Fibroblast of lung (primary cell): ENCODE measurements around the gene PTGER4. TPM values are rescaled to one million over a fixed set of nuclear protein-coding genes. Genes with fewer than 3 reads are reported as not detected.

Experiments used
- DNase-seq, 2 donors: peaks; one replicate each; pipeline versions ENCODE4 v3.0.0 to v3.0.0-alpha.2; 2010; ENCODE audit warnings: low read depth in 2 of 2
- H2AFZ ChIP-seq: 2 replicates; pipeline ENCODE4 v1.5.1; 2012; ENCODE audit warnings: low read length, control low read depth, inconsistent platforms
- H3K27ac ChIP-seq: 2 replicates; pipeline ENCODE4 v1.5.1; 2011; ENCODE audit warnings: low read length, control low read depth; ENCODE audit not compliant: insufficient read depth
- H3K27me3 ChIP-seq: 2 replicates; pipeline ENCODE4 v1.5.1; 2011; ENCODE audit warnings: mild to moderate bottlenecking, low read length; ENCODE audit not compliant: control insufficient read depth, insufficient read depth
- H3K36me3 ChIP-seq: 2 replicates; pipeline ENCODE4 v1.5.1; 2011; ENCODE audit warnings: low read length; ENCODE audit not compliant: control insufficient read depth, insufficient read depth
- H3K4me1 ChIP-seq: 2 replicates; pipeline ENCODE4 v1.5.1; 2011; ENCODE audit warnings: low read length; ENCODE audit not compliant: control insufficient read depth, insufficient read depth; ENCODE audit errors: extremely low read depth
- H3K4me2 ChIP-seq: 2 replicates; pipeline ENCODE4 v1.5.1; 2011; ENCODE audit warnings: low read length, control low read depth; ENCODE audit not compliant: insufficient read depth; ENCODE audit errors: extremely low read depth
- H3K4me3 ChIP-seq, 4 experiments: fragments of 200-600 bp in 1 of 4; sonication (generic) in 1 of 4; replicated peaks in 1 of 4; 2 replicates each; pipeline ENCODE4 v1.5.1; 2011 to 2016; ENCODE audit warnings: low read length in 4 of 4, low read depth in 3 of 4, mild to moderate bottlenecking in 3 of 4, control low read depth in 2 of 4, inconsistent platforms in 1 of 4, mixed read lengths in 1 of 4; ENCODE audit not compliant: insufficient read depth in 1 of 4; ENCODE audit errors: control extremely low read depth in 1 of 4
- H3K79me2 ChIP-seq: 2 replicates; pipeline ENCODE4 v1.5.1; 2012; ENCODE audit warnings: mild to moderate bottlenecking, low read length, inconsistent platforms; ENCODE audit not compliant: control insufficient read depth, insufficient read depth
- H3K9ac ChIP-seq: 2 replicates; pipeline ENCODE4 v1.5.1; 2011; ENCODE audit warnings: mild to moderate bottlenecking, low read length, control low read depth; ENCODE audit not compliant: insufficient read depth
- H3K9me3 ChIP-seq: 2 replicates; pipeline ENCODE4 v1.5.1; 2012; ENCODE audit warnings: low read depth, low read length; ENCODE audit not compliant: control insufficient read depth, insufficient read depth
- H4K20me1 ChIP-seq: 2 replicates; pipeline ENCODE4 v1.5.1; 2011; ENCODE audit warnings: low read length; ENCODE audit not compliant: control insufficient read depth, insufficient read depth; ENCODE audit errors: extremely low read depth
- EZH2 ChIP-seq: IDR thresholded peaks from 2 replicates; pipeline ENCODE4 v1.5.1; 2012; ENCODE audit warnings: low read length, control low read depth, mild to moderate bottlenecking; ENCODE audit errors: missing control alignments
- polyA plus RNA-seq, 2 donors: library from polyadenylated mRNA; depleted of rRNA in 1 of 2; stranded (reverse) in 1 of 2; unstranded in 1 of 2; fragments of >200 nt; gene quantifications; 2 replicates each; pipeline ENCODE4 v1.2.1, GENCODE V29; 2011 to 2012; ENCODE audit warnings: missing spikeins in 1 of 2
- total RNA-seq: library from RNA; depleted of rRNA; stranded (reverse); fragments of >200 nt; gene quantifications from 2 replicates; pipeline ENCODE4 v1.2.1, GENCODE V29; 2014
- TF ChIP-seq, protein P1 (sequence below), 2 donors: IDR thresholded peaks in 1 of 2; conservative IDR thresholded peaks in 1 of 2; 1 replicate in 1 of 2; 2 replicates in 1 of 2; pipeline ENCODE4 v1.5.1; 2011 to 2012; ENCODE audit warnings: low read length in 2 of 2, control low read depth in 1 of 2, inconsistent platforms in 1 of 2, low read depth in 1 of 2, mild to moderate bottlenecking in 1 of 2

PTGER4 gene
- total and polyA plus RNA-seq, 2 donors (not counting 1 experiment from before 2014, with no cell fraction given): 1.6 to 3.3 TPM

DNA sequence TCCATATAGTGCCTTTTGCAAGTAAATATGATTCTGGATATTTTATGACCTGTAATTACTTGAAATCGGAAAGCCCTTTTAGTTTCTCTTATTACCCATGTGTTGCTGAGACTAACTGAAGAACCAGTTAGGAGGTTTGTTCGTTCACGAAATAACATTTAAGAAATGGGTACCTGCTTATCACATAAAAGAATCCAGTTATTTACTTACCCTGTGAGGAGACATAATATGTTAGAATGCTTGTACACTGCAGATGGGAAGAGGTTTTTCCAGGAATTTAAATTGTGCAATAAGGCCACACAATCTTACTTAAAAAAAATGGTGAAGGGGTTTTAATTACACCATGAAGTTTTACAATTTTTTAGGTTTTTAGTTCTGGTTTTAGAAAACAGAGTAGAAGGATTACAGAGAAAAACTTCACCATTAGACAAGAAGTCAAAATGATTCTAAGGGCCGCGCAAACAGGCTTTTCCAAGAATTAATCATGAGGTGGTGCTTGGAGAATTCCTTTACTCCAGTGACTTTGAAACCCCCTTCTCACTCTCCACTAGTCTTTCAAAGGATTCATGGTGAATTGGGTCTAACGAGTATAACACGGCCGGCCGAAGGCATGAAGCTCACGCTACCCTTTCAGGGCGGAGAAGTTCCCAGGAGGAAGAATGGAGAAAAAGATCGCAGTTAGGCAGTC lies 1.1 kb upstream of the PTGER4 start:
- peak overlapping the region; percentile 73 to 95 (median 82) for H3K4me3 ChIP-seq
- H3K36me3 ChIP-seq: no peaks in the 10 kb centered on the region
- H3K4me1 ChIP-seq: peaks cover 2% of the 10 kb centered on the region
- TF ChIP-seq EZH2: no peak
- TF ChIP-seq, protein P1, sequence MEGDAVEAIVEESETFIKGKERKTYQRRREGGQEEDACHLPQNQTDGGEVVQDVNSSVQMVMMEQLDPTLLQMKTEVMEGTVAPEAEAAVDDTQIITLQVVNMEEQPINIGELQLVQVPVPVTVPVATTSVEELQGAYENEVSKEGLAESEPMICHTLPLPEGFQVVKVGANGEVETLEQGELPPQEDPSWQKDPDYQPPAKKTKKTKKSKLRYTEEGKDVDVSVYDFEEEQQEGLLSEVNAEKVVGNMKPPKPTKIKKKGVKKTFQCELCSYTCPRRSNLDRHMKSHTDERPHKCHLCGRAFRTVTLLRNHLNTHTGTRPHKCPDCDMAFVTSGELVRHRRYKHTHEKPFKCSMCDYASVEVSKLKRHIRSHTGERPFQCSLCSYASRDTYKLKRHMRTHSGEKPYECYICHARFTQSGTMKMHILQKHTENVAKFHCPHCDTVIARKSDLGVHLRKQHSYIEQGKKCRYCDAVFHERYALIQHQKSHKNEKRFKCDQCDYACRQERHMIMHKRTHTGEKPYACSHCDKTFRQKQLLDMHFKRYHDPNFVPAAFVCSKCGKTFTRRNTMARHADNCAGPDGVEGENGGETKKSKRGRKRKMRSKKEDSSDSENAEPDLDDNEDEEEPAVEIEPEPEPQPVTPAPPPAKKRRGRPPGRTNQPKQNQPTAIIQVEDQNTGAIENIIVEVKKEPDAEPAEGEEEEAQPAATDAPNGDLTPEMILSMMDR (conservative IDR thresholded peaks at IDR 0.05 in 1 of 2, IDR thresholded peaks at IDR 0.05 in 1 of 2; ENCODE audit: low read depth in 1 of 2, low read length in 2 of 2): no peak
- H3K27ac ChIP-seq: peak overlapping the region; percentile 75
- H3K4me2 ChIP-seq: peak overlapping the region; percentile 97
- DNase-seq: peak; percentile 26 to 37
- no peaks in the 10 kb centered on the region for H3K9me3 ChIP-seq
- no peaks in the 10 kb centered on the region for H3K27me3 ChIP-seq
- H3K79me2 ChIP-seq: peaks cover 38% of the 10 kb centered on the region
- H2AFZ ChIP-seq: peak overlapping the region; percentile 54
- H3K9ac ChIP-seq: peak overlapping the region; percentile 32
- no peaks in the 10 kb centered on the region for H4K20me1 ChIP-seq

DNA sequence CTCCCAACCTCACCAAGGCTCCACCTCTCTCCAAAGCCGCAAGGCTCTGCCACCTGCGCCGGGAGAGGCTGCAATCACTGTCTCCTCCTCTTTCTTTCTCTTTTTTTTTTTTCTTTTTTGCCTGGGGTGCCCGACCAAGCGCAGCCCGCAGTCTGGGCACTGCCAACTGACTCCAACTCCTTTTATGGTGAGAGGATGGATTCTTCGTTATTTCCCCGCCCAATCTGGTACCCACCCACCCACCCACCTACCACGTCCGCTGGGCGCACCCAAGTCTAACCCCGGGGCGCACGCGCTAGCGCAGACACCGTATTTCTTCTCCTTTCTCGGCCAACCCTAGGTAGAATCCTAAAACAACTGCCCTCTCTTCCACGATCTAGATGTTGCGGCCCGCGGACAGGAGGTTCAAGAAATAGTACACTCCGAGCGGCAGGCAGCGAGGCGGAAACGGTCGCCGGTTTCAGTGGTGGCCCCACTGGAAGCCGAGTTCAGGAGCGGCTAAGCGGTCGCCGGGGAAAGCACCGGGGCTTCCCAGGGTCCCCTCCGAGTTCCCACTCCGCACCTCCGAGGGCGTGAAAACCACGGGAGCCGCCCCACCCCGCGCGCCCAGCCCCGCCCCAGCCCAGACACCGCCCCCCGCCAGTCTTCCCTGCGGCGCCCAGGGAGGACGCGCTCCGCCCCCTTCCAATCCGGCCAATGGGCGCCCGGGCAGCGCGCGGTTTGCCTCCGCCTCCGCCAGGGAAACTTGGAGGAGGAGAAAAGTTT lies 385 bp upstream of the PTGER4 start:
- Histone ChIP-seq H3K27me3 (no peaks in the 10 kb centered on the region), H3K36me3 (no peaks in the 10 kb centered on the region), H3K9ac (peak overlapping the region; percentile 63), H3K4me3 (peak overlapping the region; percentile 79 to 95 (median 84)), H3K4me1 (peaks cover 2% of the 10 kb centered on the region), H3K27ac (peak overlapping the region; percentile 78), H4K20me1 (no peaks in the 10 kb centered on the region), H2AFZ (peak overlapping the region; percentile 83), H3K79me2 (peaks cover 44% of the 10 kb centered on the region), H3K4me2 (peak overlapping the region; percentile 97), H3K9me3 (no peaks in the 10 kb centered on the region)
- TF ChIP-seq, protein P1 (conservative IDR thresholded peaks at IDR 0.05 in 1 of 2, IDR thresholded peaks at IDR 0.05 in 1 of 2; ENCODE audit: low read depth in 1 of 2, low read length in 2 of 2): no peak
- peak; percentile 86 to 90 for DNase-seq

DNA sequence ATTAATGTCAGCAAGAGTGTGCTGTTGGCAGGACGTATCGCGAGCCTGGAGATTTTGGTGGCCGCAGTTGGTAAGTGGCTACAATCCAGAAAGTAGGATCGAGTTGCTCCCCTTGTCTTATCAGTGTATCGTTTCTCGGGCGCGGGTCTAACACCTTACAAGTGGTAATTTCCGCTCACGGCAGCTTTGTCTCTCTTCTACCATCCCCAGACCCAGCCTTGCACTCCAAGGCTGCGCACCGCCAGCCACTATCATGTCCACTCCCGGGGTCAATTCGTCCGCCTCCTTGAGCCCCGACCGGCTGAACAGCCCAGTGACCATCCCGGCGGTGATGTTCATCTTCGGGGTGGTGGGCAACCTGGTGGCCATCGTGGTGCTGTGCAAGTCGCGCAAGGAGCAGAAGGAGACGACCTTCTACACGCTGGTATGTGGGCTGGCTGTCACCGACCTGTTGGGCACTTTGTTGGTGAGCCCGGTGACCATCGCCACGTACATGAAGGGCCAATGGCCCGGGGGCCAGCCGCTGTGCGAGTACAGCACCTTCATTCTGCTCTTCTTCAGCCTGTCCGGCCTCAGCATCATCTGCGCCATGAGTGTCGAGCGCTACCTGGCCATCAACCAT lies 1.1 kb downstream of the PTGER4 start:
- Histone ChIP-seq H3K9me3 (no peaks in the 10 kb centered on the region), H3K36me3 (no peaks in the 10 kb centered on the region), H3K27ac (peak overlapping the region; percentile 24), H2AFZ (peak overlapping the region; percentile 54), H3K4me3 (peak overlapping the region; percentile 79 to 95 (median 84)), H4K20me1 (no peaks in the 10 kb centered on the region), H3K4me1 (peaks cover 2% of the 10 kb centered on the region), H3K9ac (peak overlapping the region; percentile 8), H3K79me2 (peaks cover 54% of the 10 kb centered on the region), H3K27me3 (no peaks in the 10 kb centered on the region), H3K4me2 (peak overlapping the region; percentile 94)
- TF ChIP-seq EZH2: no peak
- TF ChIP-seq, protein P1 (conservative IDR thresholded peaks at IDR 0.05 in 1 of 2, IDR thresholded peaks at IDR 0.05 in 1 of 2; ENCODE audit: low read depth in 1 of 2, low read length in 2 of 2): peak in 1 of 2 donors; percentile 34
- peak in 1 of 2 donors; percentile 61 for DNase-seq
